LNCAP (cell line): Measurements from ENCODE around the gene HFM1.

Experiments used
- TF ChIP-seq, protein P1 (sequence below): fragments of 450-650 bp; IDR thresholded peaks from 2 replicates; pipeline ENCODE4 v1.5.1; 2017; ENCODE audit warnings: mild to moderate bottlenecking

Gene HFM1

DNA sequence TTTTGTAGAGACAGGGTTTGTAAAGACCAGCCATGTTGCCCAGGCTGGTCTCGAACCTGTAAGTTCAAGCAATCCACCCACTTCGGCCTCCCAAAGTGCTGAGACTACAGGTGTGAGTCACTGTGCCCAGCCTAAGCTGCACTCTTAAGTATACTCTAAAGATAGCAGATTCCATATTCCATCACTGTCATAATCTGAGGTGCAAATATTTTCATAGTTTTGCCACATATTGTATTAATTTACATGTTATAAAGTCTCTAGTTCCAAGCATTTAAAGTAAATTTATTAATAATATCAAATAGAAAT is 121.3 kb downstream of the HFM1 start:
- TF ChIP-seq, protein P1, sequence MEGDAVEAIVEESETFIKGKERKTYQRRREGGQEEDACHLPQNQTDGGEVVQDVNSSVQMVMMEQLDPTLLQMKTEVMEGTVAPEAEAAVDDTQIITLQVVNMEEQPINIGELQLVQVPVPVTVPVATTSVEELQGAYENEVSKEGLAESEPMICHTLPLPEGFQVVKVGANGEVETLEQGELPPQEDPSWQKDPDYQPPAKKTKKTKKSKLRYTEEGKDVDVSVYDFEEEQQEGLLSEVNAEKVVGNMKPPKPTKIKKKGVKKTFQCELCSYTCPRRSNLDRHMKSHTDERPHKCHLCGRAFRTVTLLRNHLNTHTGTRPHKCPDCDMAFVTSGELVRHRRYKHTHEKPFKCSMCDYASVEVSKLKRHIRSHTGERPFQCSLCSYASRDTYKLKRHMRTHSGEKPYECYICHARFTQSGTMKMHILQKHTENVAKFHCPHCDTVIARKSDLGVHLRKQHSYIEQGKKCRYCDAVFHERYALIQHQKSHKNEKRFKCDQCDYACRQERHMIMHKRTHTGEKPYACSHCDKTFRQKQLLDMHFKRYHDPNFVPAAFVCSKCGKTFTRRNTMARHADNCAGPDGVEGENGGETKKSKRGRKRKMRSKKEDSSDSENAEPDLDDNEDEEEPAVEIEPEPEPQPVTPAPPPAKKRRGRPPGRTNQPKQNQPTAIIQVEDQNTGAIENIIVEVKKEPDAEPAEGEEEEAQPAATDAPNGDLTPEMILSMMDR: no peak

DNA sequence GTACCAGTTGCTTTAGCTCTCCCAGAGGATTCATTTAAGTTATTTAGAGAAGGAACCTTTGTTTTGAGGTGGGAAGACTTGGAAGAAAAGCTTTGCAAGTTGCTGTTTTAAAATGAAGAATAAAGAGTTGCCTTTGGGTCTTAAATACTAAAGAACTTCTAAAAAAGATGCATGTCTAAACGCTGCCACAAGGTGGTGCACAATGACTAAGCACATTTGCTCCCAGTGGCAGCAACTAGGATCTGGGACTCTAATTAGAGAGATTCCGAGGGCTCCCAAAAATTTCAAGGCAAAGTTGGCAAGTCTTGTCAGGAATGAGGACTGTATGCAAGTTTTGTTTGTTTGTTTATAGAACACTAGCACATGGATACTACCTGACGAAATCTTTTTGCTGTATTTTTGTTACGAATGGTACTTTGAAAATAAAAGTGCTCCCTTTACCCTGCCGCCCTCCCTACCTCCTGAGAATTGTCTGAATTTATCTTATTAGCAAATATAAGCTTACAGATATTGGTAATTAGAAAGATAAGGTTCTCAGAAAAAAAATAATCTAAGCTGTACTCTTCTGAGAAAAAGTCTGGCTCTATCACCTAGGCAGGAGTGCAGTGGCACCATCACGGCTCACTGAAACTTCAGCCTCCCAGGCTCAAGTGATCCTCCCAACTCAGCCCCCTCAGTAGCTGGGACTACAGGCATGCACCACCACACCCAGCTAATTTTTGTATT is 121.8 kb downstream of the HFM1 start:
- TF ChIP-seq, protein P1: peak; percentile 75

- TF ChIP-seq, protein P1: no peak
Observed at GRCh38 chr1:91281782-91282181, 122.9 kb downstream of the HFM1 start.

DNA sequence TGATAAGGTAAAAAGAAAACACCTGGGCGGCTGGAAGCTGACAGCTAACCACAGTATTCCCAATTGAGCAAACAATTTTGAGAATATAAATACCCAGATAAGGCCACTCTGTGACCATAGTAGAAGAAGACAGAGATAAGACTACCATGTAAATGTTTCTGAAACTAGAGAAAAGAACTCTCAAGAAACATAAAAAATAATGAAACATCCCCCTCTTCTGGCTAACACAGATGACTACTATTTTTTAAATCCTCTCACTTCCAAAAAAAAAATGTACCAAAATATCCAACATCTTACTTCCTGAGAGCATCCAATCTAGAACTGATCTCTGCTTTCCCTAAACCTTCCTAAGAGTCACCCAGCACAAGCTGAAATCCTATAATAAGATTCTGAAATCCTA is 125.9 kb downstream of the HFM1 start:
- TF ChIP-seq, protein P1: peak; percentile 46

GRCh38 chr1:91273875-91274274 is 130.8 kb downstream of the HFM1 start:
- TF ChIP-seq, protein P1: no peak

DNA sequence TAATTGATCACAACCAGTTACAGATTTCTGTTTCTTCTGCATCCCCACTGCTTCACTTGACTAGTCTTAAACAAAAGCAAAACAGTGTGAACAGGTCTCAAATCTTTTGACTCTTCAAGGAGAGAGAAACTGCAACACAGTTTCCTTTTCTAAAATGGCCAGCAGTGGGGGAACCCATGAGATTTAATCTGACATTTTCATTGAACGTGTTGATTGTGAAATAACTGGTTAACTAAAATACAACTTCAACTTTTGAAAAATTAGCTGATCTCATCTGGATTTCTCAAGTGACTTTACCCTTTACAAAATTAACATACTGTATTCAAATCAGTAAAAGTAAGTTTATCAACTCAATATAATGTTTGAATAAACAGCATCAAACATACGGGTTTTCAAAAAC is 143.0 kb downstream of the HFM1 start:
- TF ChIP-seq, protein P1: no peak

- TF ChIP-seq, protein P1: no peak
Observed at GRCh38 chr1:91245435-91245834, 159.2 kb downstream of the HFM1 start.

DNA sequence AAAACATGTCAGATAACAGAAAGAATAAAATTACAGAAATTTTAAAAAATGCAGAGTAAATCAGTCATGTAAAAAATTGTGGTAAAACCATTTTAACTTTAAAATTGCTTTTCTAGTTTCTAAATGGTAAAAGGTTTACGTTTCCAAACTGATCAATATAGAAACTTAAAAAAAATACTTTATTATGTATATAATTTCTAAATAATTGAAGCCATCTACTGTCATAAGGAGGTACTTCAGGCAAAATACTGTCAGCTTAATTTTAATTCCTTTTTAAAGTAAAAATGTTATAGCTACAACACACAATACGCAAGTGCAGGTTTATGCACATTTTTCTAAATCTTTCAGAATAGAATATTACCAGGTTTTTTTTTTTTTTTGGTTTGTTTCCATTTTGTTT is 159.9 kb downstream of the HFM1 start:
- TF ChIP-seq, protein P1: peak; percentile 26; the same call in 1 of the 2 replicates
